HL-60/S4 treated with retinoic acid at 250 ng/mL for 4 days and 3 days (cell line): Measurements from ENCODE around the gene KIZ.

Experiments used
- in situ Hi-C: fragments of 300-500 bp; cut with MboI; formaldehyde crosslinking; loops from 2 replicates; pipeline ENCODE4 v1.7.0; 2022; ENCODE audit warnings: low sequenced_read_pairs

The KIZ gene

DNA sequence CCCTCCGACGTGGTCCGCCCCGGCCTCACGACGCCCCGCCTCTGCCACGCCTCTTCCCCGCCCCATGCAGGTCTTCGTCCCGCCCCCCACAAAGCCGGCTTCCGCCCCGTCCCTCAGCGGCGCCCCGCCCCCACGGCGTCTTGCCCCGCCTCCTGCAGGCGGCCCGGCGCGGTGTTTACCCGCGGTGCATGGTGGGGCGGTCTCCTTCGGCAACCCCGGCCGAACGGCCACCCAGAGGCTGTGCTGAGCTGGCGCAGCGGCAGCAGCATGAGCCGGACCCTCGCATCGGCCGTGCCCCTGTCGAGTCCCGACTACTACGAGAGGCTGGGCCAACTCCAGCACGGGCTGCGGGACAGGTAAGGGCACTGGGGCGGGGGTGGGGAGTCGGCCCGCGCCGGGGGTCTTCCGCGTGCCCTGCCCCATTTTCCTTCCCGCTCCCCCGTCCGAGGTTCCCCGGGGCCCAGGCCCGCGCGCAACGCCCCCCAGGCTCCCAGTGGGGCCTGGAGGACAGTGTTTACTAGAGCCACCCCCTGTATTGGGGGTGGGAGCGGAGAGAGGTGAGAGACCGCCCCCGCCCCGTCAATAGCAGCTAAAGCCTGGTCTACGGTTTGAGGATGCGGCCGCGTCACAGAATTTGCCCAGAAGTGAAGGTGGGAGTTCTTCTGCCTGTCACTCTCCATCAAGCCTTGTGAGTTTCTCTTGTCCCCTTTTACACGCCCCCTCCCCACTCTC lies at the start of gene KIZ:
TSS of gene KIZ (plus strand) at position 234 of the 732 bp plus-strand sequence. CDS start at position 268, 34 bp downstream.
- in situ Hi-C loops: no loop called here

GRCh38 chr20:21077809-21078345 lies 48.0 kb upstream of the KIZ start:
- in situ Hi-C loops: no loop called here

DNA sequence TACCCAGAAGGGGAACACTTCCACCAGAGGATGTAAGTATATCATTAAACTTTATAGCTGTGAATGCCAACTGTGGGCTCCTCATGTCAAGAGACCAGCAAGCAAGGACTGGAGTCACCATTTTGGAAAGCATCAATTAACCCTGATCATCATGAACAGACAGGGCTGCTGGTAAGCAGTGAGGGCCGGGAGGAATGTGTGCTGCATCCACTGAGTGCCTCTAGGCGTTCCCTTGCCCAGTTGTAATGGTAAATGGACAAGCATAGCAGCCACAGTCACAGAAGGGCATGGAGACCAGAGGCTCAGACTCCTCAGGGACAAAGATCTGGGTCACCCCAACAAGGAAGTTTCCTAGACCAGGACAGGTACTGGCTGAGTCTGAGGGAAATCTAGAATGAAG lies 43.3 kb upstream of the KIZ start:
- in situ Hi-C loops: no loop called here

DNA sequence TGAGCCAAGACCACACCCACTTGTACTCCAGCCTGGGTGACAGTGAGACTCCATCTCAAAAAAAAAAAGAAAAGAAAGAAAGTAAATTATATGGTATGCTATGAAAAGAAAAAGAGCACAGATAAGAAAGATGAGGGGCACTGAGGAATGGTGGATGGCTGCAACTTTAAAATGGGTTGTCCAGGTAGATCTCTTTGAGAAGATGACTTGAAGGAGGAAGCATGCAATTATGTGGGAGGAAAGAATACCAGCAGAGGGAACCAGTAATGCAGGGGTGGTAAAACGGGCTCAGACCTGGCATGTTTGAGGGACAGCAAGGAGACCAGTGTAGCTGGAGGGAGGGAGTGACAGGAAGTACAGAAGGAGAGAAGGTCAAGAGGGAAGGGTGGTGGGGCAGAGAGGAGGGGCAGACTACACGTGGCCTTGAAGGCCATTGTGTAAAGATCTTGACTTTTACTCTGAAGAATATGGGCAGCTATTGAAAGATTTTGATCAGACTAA lies 42.0 kb upstream of the KIZ start:
- in situ Hi-C loops: no loop called here

GRCh38 chr20:21087862-21088540 lies 37.9 kb upstream of the KIZ start:
- in situ Hi-C loops: no loop called here

DNA sequence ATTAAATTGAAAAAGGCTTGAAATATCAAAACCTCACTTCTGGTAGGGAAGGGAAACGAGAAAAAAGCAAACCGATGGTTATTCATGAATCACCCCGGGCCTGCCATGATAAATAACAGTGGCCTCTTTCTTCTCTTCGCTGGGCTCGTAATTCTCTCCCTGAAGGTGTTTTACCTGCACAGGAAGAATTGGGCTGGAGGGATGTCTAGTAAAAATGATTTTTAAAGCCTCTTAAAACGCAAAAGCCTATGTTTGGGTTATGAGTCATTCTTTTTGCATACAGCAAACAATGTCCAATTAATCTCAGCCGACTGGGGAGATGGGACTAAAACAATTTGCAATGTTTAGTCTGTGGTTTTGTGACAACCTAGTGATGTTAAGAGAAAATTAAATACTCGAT lies 36.5 kb upstream of the KIZ start:
- in situ Hi-C loops: no loop called here

- in situ Hi-C loops: no loop called here
Observed at GRCh38 chr20:21090111-21090618, 35.7 kb upstream of the KIZ start.

DNA sequence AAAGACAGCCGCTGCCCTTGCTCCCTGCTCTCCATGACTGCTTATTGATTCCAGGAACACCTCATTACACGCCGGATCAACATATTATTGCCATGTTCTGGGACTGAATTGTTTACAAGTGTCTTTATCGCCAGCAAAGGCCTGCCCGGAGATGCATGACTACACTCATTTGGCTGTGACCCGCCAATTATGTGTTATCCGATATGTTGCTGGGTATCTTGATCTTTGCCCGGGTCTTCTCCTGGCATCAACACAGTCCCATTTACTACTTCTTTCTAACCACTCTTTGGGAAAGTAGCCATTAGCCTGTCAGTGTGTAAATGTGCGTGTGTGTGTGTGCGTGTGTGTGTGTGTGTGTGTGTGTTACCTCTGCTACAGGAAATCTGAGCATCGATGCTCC lies 35.2 kb upstream of the KIZ start:
- in situ Hi-C loops: no loop called here

GRCh38 chr20:21092806-21093205 lies 33.1 kb upstream of the KIZ start:
- in situ Hi-C loops: no loop called here

- in situ Hi-C loops: no loop called here
Observed at GRCh38 chr20:21096321-21097043, 29.4 kb upstream of the KIZ start.

GRCh38 chr20:21099751-21100577 lies 25.9 kb upstream of the KIZ start:
- in situ Hi-C loops: no loop called here

- in situ Hi-C loops: no loop called here
Observed at GRCh38 chr20:21100578-21101452, 25.1 kb upstream of the KIZ start.

DNA sequence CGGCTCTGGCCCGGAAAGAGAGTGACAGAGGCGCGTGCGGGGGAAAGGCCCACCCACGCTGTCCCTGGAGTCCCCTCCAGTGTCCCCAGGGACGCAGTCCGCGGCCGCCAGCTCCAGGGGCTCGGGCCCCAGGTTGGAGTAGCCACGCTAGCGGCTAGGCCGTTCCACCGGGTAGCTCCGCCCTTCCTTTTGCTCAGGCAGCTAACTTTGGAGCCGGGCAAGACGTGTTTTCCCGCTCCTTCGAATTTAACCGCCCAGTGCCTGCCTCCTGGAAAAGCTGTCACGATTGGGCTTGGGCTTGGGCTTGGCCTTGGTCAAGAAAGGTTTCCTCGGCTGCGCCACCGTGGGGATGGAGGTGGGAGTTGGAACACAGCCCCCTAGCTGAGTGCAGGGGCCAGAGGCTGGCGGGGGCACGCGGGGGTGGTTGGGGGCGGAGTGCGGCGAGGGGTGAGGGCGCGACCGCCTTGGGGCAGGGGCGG lies 24.4 kb upstream of the KIZ start:
- in situ Hi-C loops: no loop called here

DNA sequence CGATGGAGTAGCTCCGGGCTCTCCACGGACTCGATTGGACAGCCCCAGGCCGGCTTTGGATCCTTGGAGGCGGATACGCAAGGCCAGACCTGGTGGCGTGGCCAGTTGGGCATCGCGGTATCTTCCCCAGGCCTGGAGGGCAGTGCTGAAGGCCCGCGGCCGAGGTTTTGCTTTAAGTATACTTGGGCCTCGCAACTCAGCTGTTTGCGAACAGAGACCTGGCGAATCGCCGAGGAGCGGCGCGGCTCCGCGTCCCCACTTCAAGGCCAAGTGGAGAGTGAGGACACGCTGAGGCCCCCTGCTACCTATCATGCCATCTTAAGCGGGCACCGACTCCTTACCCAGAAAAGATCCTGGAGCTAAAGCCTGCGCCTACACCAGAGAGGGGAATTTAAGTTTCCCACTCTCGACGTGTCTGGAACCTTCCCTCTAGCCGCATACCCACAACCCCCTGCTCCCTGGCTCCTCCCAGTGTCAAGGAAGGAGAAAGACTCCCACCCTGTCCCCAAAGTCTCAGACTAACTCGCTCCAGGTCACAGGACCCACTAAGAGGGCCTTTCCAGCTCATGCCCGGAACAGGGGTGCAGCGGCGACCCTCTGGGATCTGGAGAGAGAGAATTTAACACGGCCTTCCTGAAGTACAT lies 23.8 kb upstream of the KIZ start:
- in situ Hi-C loops: no loop called here

DNA sequence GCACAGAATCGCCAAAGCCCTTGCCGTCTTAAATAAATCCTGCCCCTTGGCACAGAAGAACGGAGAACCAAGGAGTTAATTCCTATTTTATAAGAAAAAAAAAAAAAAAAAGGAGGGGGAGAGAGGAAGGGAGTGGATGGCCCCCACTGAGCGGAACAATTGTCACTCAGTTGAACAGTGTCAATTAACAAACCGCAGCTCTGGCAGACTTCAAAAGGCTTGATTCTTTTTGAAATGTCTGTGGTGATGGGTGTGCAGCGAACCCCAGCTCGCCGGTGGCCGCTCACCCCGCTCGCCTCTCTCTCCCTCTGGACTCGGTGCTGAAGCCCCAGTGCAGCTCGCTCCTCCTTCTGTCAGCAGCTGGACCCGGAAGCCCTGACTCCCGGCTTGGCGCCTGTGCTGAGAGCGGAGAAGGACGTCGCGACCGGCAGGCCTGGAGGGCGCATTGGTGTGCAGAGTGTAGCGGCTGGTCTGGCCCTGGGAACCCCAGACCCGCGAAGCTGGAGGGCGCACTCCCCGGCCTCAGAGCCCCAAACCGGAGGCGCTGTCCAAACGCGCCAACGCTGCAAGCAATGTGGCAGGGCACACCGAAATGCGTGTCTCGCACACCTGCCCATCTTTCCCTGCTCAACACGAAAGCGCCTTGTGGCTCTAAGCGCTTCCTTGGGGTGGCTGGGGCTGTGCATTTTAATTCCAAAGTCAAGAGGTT lies 23.1 kb upstream of the KIZ start:
- in situ Hi-C loops: no loop called here

- in situ Hi-C loops: no loop called here
Observed at GRCh38 chr20:21103582-21104465, 22.1 kb upstream of the KIZ start.

DNA sequence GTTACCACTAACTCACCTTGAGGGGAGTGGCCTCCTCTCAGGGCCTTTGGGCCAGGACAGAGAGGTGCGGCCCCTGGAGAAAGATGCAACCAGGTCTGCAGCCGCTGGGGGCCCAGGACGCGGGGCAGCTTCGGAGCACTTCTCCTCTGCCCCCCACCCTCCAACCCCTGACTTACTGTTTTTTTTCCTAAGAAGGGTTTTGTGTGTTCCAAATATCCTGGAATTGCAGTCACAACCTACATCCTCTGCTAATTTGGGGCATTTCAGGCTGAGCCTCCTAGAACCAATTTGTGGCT lies 21.5 kb upstream of the KIZ start:
- in situ Hi-C loops: no loop called here
